ENCODE measurements around the gene F12. TPM values are rescaled to one million over a fixed set of nuclear protein-coding genes. Genes with fewer than 3 reads are reported as not detected.

Gene F12
- total RNA-seq, 1 donor from 2014 or later: not detected

GRCh38 chr5:177435847-177436536, 26.6 kb upstream of the F12 start:
- DNase-seq (ENCODE audit: low spot score in 2 of 2): no peak

GRCh38 chr5:177434942-177435738, 25.8 kb upstream of the F12 start:
- Histone ChIP-seq H3K27me3 (no peaks in the 10 kb centered on the region), H3K4me1 (no peaks in the 10 kb centered on the region), H3K27ac (no peak overlapping the region), H3K36me3 (peaks cover 56 to 67% of the 10 kb centered on the region in 2 donors), H3K9me3 (no peaks in the 10 kb centered on the region), H3K4me3 (no peak overlapping the region)
- DNase-seq (ENCODE audit: low spot score in 2 of 2): no peak
- intact Hi-C loops (cut with DNase I): no loop called here
- no peak for TF ChIP-seq CTCF (IDR thresholded peaks at IDR 0.05)

More at GRCh38 chr5:177435847-177436536, 26.6 kb upstream of the F12 start:
- no peaks in the 10 kb centered on the region for H3K4me1 ChIP-seq
- H3K4me3 ChIP-seq: no peak overlapping the region
- TF ChIP-seq CTCF (IDR thresholded peaks at IDR 0.05): no peak
- intact Hi-C loops (cut with DNase I): no loop called here
- H3K27me3 ChIP-seq: no peaks in the 10 kb centered on the region
- H3K36me3 ChIP-seq: peaks cover 61 to 65% of the 10 kb centered on the region in 2 donors
- H3K27ac ChIP-seq: no peak overlapping the region
- no peaks in the 10 kb centered on the region for H3K9me3 ChIP-seq

- TF ChIP-seq CTCF (IDR thresholded peaks at IDR 0.05): no peak
- Histone ChIP-seq H3K27ac (no peak overlapping the region), H3K4me1 (no peaks in the 10 kb centered on the region), H3K36me3 (peaks cover 56 to 68% of the 10 kb centered on the region in 2 donors), H3K27me3 (no peaks in the 10 kb centered on the region), H3K9me3 (no peaks in the 10 kb centered on the region), H3K4me3 (no peak overlapping the region)
- intact Hi-C loops (cut with DNase I): no loop called here
- no peak for DNase-seq (ENCODE audit: low spot score in 2 of 2)
Measured at GRCh38 chr5:177434437-177434836, 25.1 kb upstream of the F12 start.

DNA sequence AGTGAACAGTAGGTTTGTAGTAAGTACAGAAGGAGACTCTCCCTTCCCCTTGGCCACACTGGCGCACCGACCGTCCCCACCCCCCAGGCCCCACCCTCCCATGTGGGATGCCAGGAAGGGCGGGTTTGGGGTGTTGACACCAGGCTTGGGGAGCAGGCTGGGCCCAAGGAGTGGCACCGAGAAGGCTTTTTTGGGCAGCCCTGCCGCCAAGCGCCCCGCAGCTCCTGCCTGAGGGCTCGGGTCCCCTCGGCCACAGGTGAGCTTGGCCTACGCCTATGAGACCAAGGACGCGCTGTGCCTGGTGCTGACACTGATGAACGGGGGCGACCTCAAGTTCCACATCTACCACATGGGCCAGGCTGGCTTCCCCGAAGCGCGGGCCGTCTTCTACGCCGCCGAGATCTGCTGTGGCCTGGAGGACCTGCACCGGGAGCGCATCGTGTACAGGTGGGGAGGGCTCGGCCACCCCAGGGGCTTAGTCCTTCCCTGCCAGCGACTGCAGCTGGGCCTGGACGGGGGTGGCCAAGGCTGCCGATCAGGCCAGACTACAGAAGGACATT, 24.4 kb upstream of the F12 start:
- Histone ChIP-seq H3K4me3 (no peak overlapping the region), H3K9me3 (no peaks in the 10 kb centered on the region), H3K27ac (no peak overlapping the region), H3K27me3 (no peaks in the 10 kb centered on the region), H3K36me3 (peaks cover 56 to 66% of the 10 kb centered on the region in 2 donors), H3K4me1 (no peaks in the 10 kb centered on the region)
- no peak for DNase-seq (ENCODE audit: low spot score in 2 of 2)
- intact Hi-C loops (cut with DNase I): no loop called here
- no peak for TF ChIP-seq CTCF (IDR thresholded peaks at IDR 0.05)

- Histone ChIP-seq H3K27ac (no peak overlapping the region), H3K27me3 (no peaks in the 10 kb centered on the region), H3K4me1 (peaks cover 0 to 3% of the 10 kb centered on the region in 2 donors), H3K4me3 (no peak overlapping the region), H3K9me3 (no peaks in the 10 kb centered on the region), H3K36me3 (peaks cover 56 to 60% of the 10 kb centered on the region in 2 donors)
- no peak for DNase-seq (ENCODE audit: low spot score in 2 of 2)
- no peak for TF ChIP-seq CTCF (IDR thresholded peaks at IDR 0.05)
- intact Hi-C loops (cut with DNase I): no loop called here
Measured at GRCh38 chr5:177432839-177433657, 23.7 kb upstream of the F12 start.
